K562 treated with DMSO at 1 percent for 4 hours (cell line): ENCODE measurements around the gene CAMKMT. TPM values are rescaled to one million over a fixed set of nuclear protein-coding genes. Genes with fewer than 3 reads are reported as not detected.

Source experiments
- total RNA-seq: library from RNA; unstranded; fragments of 300-600 nt; gene quantifications from 2 replicates; pipeline ENCODE4 v1.2.3, GENCODE V29; 2022; ENCODE audit not compliant: insufficient read depth

CAMKMT gene
- 3.0 and 5.2 TPM in 2 replicates for total RNA-seq

DNA sequence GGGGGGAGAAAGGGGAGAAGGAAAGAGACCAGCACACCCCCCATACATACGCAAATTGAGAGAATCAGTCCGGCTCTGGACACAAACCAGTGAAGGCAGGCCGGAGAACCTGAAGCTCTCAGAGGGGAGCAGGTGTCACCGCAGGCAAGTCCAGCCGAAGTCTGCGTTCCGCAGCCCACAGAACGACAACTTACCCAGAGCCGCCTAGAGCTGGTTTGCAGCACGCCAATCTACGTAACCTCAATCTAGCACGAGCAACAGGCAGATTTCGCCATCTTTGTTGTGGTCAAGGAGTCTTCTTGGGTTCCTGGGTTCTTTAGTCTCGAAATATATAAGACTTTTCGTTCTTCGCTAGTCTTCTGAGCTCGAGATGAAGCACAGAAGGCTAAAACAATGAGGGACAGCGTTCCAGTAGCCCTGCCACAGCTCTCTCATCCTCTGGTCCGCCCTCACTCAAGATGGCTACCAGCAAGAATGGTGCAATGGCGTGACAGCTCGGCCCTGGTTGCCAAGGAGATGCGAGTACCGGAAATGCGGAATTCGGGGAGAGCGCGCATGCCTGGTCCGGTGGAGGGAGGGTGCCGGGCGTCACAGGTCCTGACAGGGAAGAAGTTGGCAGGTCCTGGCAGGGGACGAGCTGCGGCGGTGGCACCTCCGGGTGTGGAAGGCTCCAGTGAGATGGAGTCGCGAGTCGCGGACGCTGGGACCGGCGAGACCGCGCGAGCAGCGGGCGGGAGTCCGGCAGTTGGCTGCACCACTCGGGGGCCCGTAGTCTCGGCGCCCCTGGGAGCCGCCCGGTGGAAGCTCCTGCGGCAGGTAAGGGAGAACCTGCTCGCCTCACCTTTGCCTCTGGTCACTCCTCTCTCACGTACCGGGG lies at the start of gene CAMKMT, which contains the start of gene PREPL:
CAMKMT (plus strand) TSS at position 618 of the 877 bp plus-strand sequence.
PREPL (minus strand) TSS at position 165 of the 877 bp plus-strand sequence. CDS start 15,152 bp downstream, outside the sequence.

Other genes starting within 250 kb of the CAMKMT start
- gene PPM1B, start 193.1 kb upstream of the CAMKMT start, total RNA-seq: 18.7 and 23.7 TPM in 2 replicates
- not detected in 2 replicates for gene SLC3A1, start 86.5 kb upstream of the CAMKMT start, total RNA-seq
- gene PREPL, start 453 bp upstream of the CAMKMT start, total RNA-seq: 18.5 and 22.2 TPM in 2 replicates